ENCODE measurements around the gene FXYD4. TPM values are rescaled to one million over a fixed set of nuclear protein-coding genes. Genes with fewer than 3 reads are reported as not detected.

FXYD4 gene
- total RNA-seq, 1 experiment from 2014 or later = not detected

GRCh38 chr10:43354879-43355380 is 16.5 kb upstream of the FXYD4 start:
- no peak for TF ChIP-seq EZH2 (IDR thresholded peaks at IDR 0.05; ENCODE audit: low read length, unreplicated experiment)
- TF ChIP-seq EZH2phosphoT487 (IDR thresholded peaks at IDR 0.05; ENCODE audit: borderline replicate concordance, low read length) = no peak
- TF ChIP-seq CTCF (conservative IDR thresholded peaks at IDR 0.05; ENCODE audit: low read depth, low read length) = no peak
- Histone ChIP-seq H3K27me3 (ENCODE audit: low read length) (no peaks in the 10 kb centered on the region), H4K20me1 (ENCODE audit: low read length) (no peaks in the 10 kb centered on the region), H3K36me3 (ENCODE audit: low read depth, low read length) (no peaks in the 10 kb centered on the region), H3K9me3 (ENCODE audit: low read length) (no peaks in the 10 kb centered on the region), H3K79me2 (ENCODE audit: low read length) (no peaks in the 10 kb centered on the region), H3K4me1 (ENCODE audit: insufficient read depth, low read length) (peaks cover 49% of the 10 kb centered on the region), H3K27ac (ENCODE audit: low read length) (peak overlapping the region; percentile 91), H2AFZ (ENCODE audit: low read length) (no peak overlapping the region), H3K9me2 (replicated peaks; ENCODE audit: low read length) (no peaks in the 10 kb centered on the region), H3F3A (ENCODE audit: low read length, unreplicated experiment) (no peaks in the 10 kb centered on the region), H3K4me3 (ENCODE audit: low read length) (no peak overlapping the region), H3K9ac (ENCODE audit: low read length) (peak overlapping the region; percentile 18; the same call in 1 of the 2 replicates), H3K4me2 (ENCODE audit: low read length) (no peak overlapping the region)
- POLR2A ChIA-PET (ENCODE audit: unreplicated experiment) = no interaction called here
- intact Hi-C loops (cut with micrococcal nuclease) = loop anchor here (5.0 kb wide), 2 partner anchors 42 to 218 kb away; partner anchors contain the start of gene CSGALNACT2
- BruUV-seq (replicated peaks) = no TSS peak
- DNase-seq (no peak), ATAC-seq (no peak)
- CTCF ChIA-PET = interaction anchor here (0.7 kb wide), 2 partner anchors 150 to 244 kb away, joined by 5 to 16 read pairs; no protein-coding TSS in a partner anchor

GRCh38 chr10:43355749-43356371 is 15.6 kb upstream of the FXYD4 start:
- Histone ChIP-seq H3K36me3 (ENCODE audit: low read depth, low read length) (no peaks in the 10 kb centered on the region), H2AFZ (ENCODE audit: low read length) (peak overlapping the region; percentile 43; the same call in 1 of the 2 replicates), H3F3A (ENCODE audit: low read length, unreplicated experiment) (no peaks in the 10 kb centered on the region), H4K20me1 (ENCODE audit: low read length) (no peaks in the 10 kb centered on the region), H3K27me3 (ENCODE audit: low read length) (no peaks in the 10 kb centered on the region), H3K27ac (ENCODE audit: low read length) (peak overlapping the region; percentile 91), H3K9me2 (replicated peaks; ENCODE audit: low read length) (no peaks in the 10 kb centered on the region), H3K9me3 (ENCODE audit: low read length) (no peaks in the 10 kb centered on the region), H3K4me2 (ENCODE audit: low read length) (peak overlapping the region; percentile 65), H3K9ac (ENCODE audit: low read length) (peak overlapping the region; percentile 50), H3K4me1 (ENCODE audit: insufficient read depth, low read length) (peaks cover 40% of the 10 kb centered on the region), H3K4me3 (ENCODE audit: low read length) (no peak overlapping the region), H3K79me2 (ENCODE audit: low read length) (no peaks in the 10 kb centered on the region)
- ChIA-PET CTCF (interaction anchor here (0.7 kb wide), 1 partner anchor 25 kb away, joined by 4 read pairs; no protein-coding TSS in a partner anchor), POLR2A (ENCODE audit: unreplicated experiment) (interaction anchor here (0.6 kb wide), 1 partner anchor 24 kb away, joined by 4 read pairs; no protein-coding TSS in a partner anchor)
- intact Hi-C loops (cut with micrococcal nuclease) = loop anchor here (1.0 to 5.0 kb wide), 3 partner anchors 16 to 219 kb away; partner anchors contain the start of gene CSGALNACT2
- ATAC-seq = peak; percentile 90
- DNase-seq = peak; percentile 97
- TF ChIP-seq EZH2 (IDR thresholded peaks at IDR 0.05; ENCODE audit: low read length, unreplicated experiment) (no peak), CTCF (conservative IDR thresholded peaks at IDR 0.05; ENCODE audit: low read depth, low read length) (peak; percentile 37; the same call in 1 of the 2 replicates), EZH2phosphoT487 (IDR thresholded peaks at IDR 0.05; ENCODE audit: borderline replicate concordance, low read length) (no peak)
- BruUV-seq (replicated peaks) = no TSS peak

GRCh38 chr10:43360086-43360485 is 11.3 kb upstream of the FXYD4 start:
- CTCF ChIA-PET = no interaction called here
- H3F3A ChIP-seq (ENCODE audit: low read length, unreplicated experiment) = no peaks in the 10 kb centered on the region
- peak; percentile 7; the same call in 1 of the 2 replicates for ATAC-seq
- intact Hi-C loops (cut with micrococcal nuclease) = no loop called here
- no peak overlapping the region for H3K27ac ChIP-seq (ENCODE audit: low read length)
- no peak overlapping the region for H2AFZ ChIP-seq (ENCODE audit: low read length)
- no peaks in the 10 kb centered on the region for H3K9me2 ChIP-seq (replicated peaks; ENCODE audit: low read length)
- TF ChIP-seq EZH2 (IDR thresholded peaks at IDR 0.05; ENCODE audit: low read length, unreplicated experiment) (no peak), EZH2phosphoT487 (IDR thresholded peaks at IDR 0.05; ENCODE audit: borderline replicate concordance, low read length) (no peak), CTCF (conservative IDR thresholded peaks at IDR 0.05; ENCODE audit: low read depth, low read length) (no peak)
- no peaks in the 10 kb centered on the region for H3K79me2 ChIP-seq (ENCODE audit: low read length)
- no peak overlapping the region for H3K4me2 ChIP-seq (ENCODE audit: low read length)
- H3K4me1 ChIP-seq (ENCODE audit: insufficient read depth, low read length) = peaks cover 25% of the 10 kb centered on the region
- no peak overlapping the region for H3K9ac ChIP-seq (ENCODE audit: low read length)
- no peaks in the 10 kb centered on the region for H3K27me3 ChIP-seq (ENCODE audit: low read length)
- no TSS peak for BruUV-seq (replicated peaks)
- peak; percentile 50 for DNase-seq
- H3K36me3 ChIP-seq (ENCODE audit: low read depth, low read length) = no peaks in the 10 kb centered on the region
- H3K9me3 ChIP-seq (ENCODE audit: low read length) = no peaks in the 10 kb centered on the region
- H3K4me3 ChIP-seq (ENCODE audit: low read length) = no peak overlapping the region
- POLR2A ChIA-PET (ENCODE audit: unreplicated experiment) = no interaction called here
- H4K20me1 ChIP-seq (ENCODE audit: low read length) = no peaks in the 10 kb centered on the region
